Activated CD8-positive, alpha-beta memory T cell treated with anti-CD3 and anti-CD28 coated beads, Interleukin-2, amount 50 U/mL, for 48 hours (primary cell): ENCODE measurements around the gene FSCN2.

Source experiments
- DNase-seq: peaks from one replicate; pipeline ENCODE4 v3.0.0-alpha.2; 2020

Gene FSCN2

GRCh38 chr17:81558115-81558468, 29.9 kb downstream of the FSCN2 start:
- DNase-seq = no peak

- DNase-seq = no peak
Observed at GRCh38 chr17:81558941-81559806, 31.0 kb downstream of the FSCN2 start.

- DNase-seq = no peak
Observed at GRCh38 chr17:81561494-81561885, 33.3 kb downstream of the FSCN2 start.

GRCh38 chr17:81563861-81564586, 35.8 kb downstream of the FSCN2 start:
- DNase-seq = no peak

GRCh38 chr17:81564778-81565177, 36.6 kb downstream of the FSCN2 start:
- no peak for DNase-seq

GRCh38 chr17:81565231-81565630, 37.1 kb downstream of the FSCN2 start:
- no peak for DNase-seq

- DNase-seq = no peak
Observed at GRCh38 chr17:81566461-81567126, 38.4 kb downstream of the FSCN2 start.

- no peak for DNase-seq
Observed at GRCh38 chr17:81567191-81567590, 39.0 kb downstream of the FSCN2 start.

- no peak for DNase-seq
Observed at GRCh38 chr17:81568416-81568815, 40.2 kb downstream of the FSCN2 start.

GRCh38 chr17:81569986-81570514, 41.9 kb downstream of the FSCN2 start:
- no peak for DNase-seq

- DNase-seq = no peak
Observed at GRCh38 chr17:81570964-81571363, 42.8 kb downstream of the FSCN2 start.

- DNase-seq = no peak
Observed at GRCh38 chr17:81572563-81573168, 44.5 kb downstream of the FSCN2 start.

GRCh38 chr17:81573794-81574642, 45.8 kb downstream of the FSCN2 start:
- DNase-seq = no peak

- no peak for DNase-seq
Observed at GRCh38 chr17:81574643-81574956, 46.4 kb downstream of the FSCN2 start.

GRCh38 chr17:81575836-81576235, 47.7 kb downstream of the FSCN2 start:
- no peak for DNase-seq

GRCh38 chr17:81576621-81577277, 48.6 kb downstream of the FSCN2 start:
- no peak for DNase-seq

GRCh38 chr17:81577278-81578000, 49.3 kb downstream of the FSCN2 start:
- DNase-seq = no peak

GRCh38 chr17:81578038-81578441, 49.9 kb downstream of the FSCN2 start:
- no peak for DNase-seq

- DNase-seq = no peak
Observed at GRCh38 chr17:81578561-81579225, 50.5 kb downstream of the FSCN2 start.

- DNase-seq = no peak
Observed at GRCh38 chr17:81579298-81579697, 51.1 kb downstream of the FSCN2 start.
